Smooth muscle cell (in vitro differentiated cells): Measurements from ENCODE around the gene GEN1. TPM values are rescaled to one million over a fixed set of nuclear protein-coding genes. Genes with fewer than 3 reads are reported as not detected.

Experiments used
- DNase-seq: peaks from one replicate; lab custom pipeline; 2025; ENCODE audit not compliant: unreplicated experiment; lab: John Stamatoyannopoulos, UW
- H2AFZ ChIP-seq: fragments of 200-600 bp; sonication (generic); 2 replicates; pipeline ENCODE4 v1.6.0; 2016; ENCODE audit warnings: antibody characterized with exemption, low read depth, mild to moderate bottlenecking
- H3F3A ChIP-seq: fragments of 200-600 bp; sonication (generic); 2 replicates; pipeline ENCODE4 v1.6.0; 2017; ENCODE audit warnings: antibody characterized with exemption, low read depth
- H3K27ac ChIP-seq: fragments of 200-600 bp; sonication (generic); 2 replicates; pipeline ENCODE4 v1.5.1; 2016; ENCODE audit warnings: low read depth, mild to moderate bottlenecking
- H3K27me3 ChIP-seq: fragments of 200-600 bp; sonication (generic); 2 replicates; pipeline ENCODE4 v1.6.1; 2016; ENCODE audit warnings: low read depth, mild to moderate bottlenecking
- H3K36me3 ChIP-seq: fragments of 200-600 bp; sonication (generic); 2 replicates; pipeline ENCODE4 v1.5.1; 2016; ENCODE audit warnings: low read depth
- H3K4me1 ChIP-seq: fragments of 200-600 bp; sonication (generic); 2 replicates; pipeline ENCODE4 v1.5.1; 2016; ENCODE audit warnings: low read depth
- H3K4me2 ChIP-seq: fragments of 200-600 bp; sonication (generic); 2 replicates; pipeline ENCODE4 v1.6.0; 2016; ENCODE audit warnings: mild to moderate bottlenecking
- H3K4me3 ChIP-seq: fragments of 200-600 bp; sonication (generic); 2 replicates; pipeline ENCODE4 v1.5.1; 2016; ENCODE audit warnings: mild to moderate bottlenecking
- H3K79me2 ChIP-seq: fragments of 200-600 bp; sonication (generic); 2 replicates; pipeline ENCODE4 v1.6.0; 2016; ENCODE audit warnings: low read depth, mild to moderate bottlenecking
- H3K9ac ChIP-seq: fragments of 200-600 bp; sonication (generic); 2 replicates; pipeline ENCODE4 v1.6.0; 2016; ENCODE audit warnings: low read depth
- H3K9me3 ChIP-seq: fragments of 200-600 bp; sonication (generic); replicated peaks from 2 replicates; pipeline ENCODE4 v1.5.1; 2016; ENCODE audit warnings: low read depth
- H4K20me1 ChIP-seq: fragments of 200-600 bp; sonication (generic); 2 replicates; pipeline ENCODE4 v1.6.0; 2016; ENCODE audit warnings: low read depth
- CTCF ChIP-seq: fragments of 200-600 bp; sonication (generic); IDR thresholded peaks from 2 replicates; pipeline ENCODE4 v1.5.1; 2017; ENCODE audit warnings: borderline replicate concordance, mild to moderate bottlenecking, antibody characterized with exemption; ENCODE audit not compliant: insufficient read depth, poor library complexity, severe bottlenecking
- WGBS: methylation state at CpG from one replicate; pipeline ENCODE4 v1.1.7; 2016; ENCODE audit warnings: low lambda C conversion rate; 5-methylcytosine and 5-hydroxymethylcytosine counted together
- polyA plus RNA-seq: library from polyadenylated mRNA; unstranded; fragments of >200 nt; fragmentation: Nextera tagmentation; extraction: Ambion mirVana; gene quantifications from 2 replicates; pipeline ENCODE4 v1.2.1, GENCODE V29; 2016
- total RNA-seq: library from RNA; depleted of rRNA; stranded (reverse); fragments of >200 nt; gene quantifications from 2 replicates; pipeline ENCODE4 v1.2.3, GENCODE V29; 2014

The GEN1 gene
- total and polyA plus RNA-seq, 2 experiments from 2014 or later = 1.1 to 6.7 TPM

- no peak for TF ChIP-seq CTCF
- H3K4me1 ChIP-seq = peaks cover 13% of the 10 kb centered on the region
- peak overlapping the region; percentile 42 for H3K27ac ChIP-seq
- no peaks in the 10 kb centered on the region for H3K27me3 ChIP-seq
- WGBS = 79% methylated on average over 2 of the region's 2 CpGs
- no peaks in the 10 kb centered on the region for H3K36me3 ChIP-seq
- no peak overlapping the region for H3K9ac ChIP-seq
- no peak overlapping the region for H2AFZ ChIP-seq
- peak overlapping the region; percentile 53 for H3K4me2 ChIP-seq
- no peaks in the 10 kb centered on the region for H3K79me2 ChIP-seq
- no peak for DNase-seq
- H3K9me3 ChIP-seq = no peaks in the 10 kb centered on the region
- peaks cover 18% of the 10 kb centered on the region for H3F3A ChIP-seq
- no peak overlapping the region for H3K4me3 ChIP-seq
- no peaks in the 10 kb centered on the region for H4K20me1 ChIP-seq
Observed at GRCh38 chr2:17791817-17792130, 37.8 kb downstream of the GEN1 start.

GRCh38 chr2:17792515-17792914 lies 38.6 kb downstream of the GEN1 start:
- no peaks in the 10 kb centered on the region for H3K27me3 ChIP-seq

GRCh38 chr2:17793296-17793695 lies 39.4 kb downstream of the GEN1 start:
- H4K20me1 ChIP-seq = no peaks in the 10 kb centered on the region
- no peaks in the 10 kb centered on the region for H3K27me3 ChIP-seq
- no peak overlapping the region for H2AFZ ChIP-seq
- H3K4me2 ChIP-seq = peak overlapping the region; percentile 63
- H3K79me2 ChIP-seq = no peaks in the 10 kb centered on the region
- no peak for DNase-seq
- peaks cover 13% of the 10 kb centered on the region for H3K4me1 ChIP-seq
- no peaks in the 10 kb centered on the region for H3K36me3 ChIP-seq
- WGBS = 78% methylated on average over 4 of the region's 4 CpGs
- no peaks in the 10 kb centered on the region for H3K9me3 ChIP-seq
- H3F3A ChIP-seq = peaks cover 12% of the 10 kb centered on the region
- H3K9ac ChIP-seq = no peak overlapping the region
- no peak overlapping the region for H3K27ac ChIP-seq
- no peak overlapping the region for H3K4me3 ChIP-seq
- TF ChIP-seq CTCF = no peak

More at GRCh38 chr2:17792515-17792914, 38.6 kb downstream of the GEN1 start:
- H3K9me3 ChIP-seq = no peaks in the 10 kb centered on the region
- 29% methylated on average over 1 of the region's 1 CpG for WGBS
- DNase-seq = no peak
- H3F3A ChIP-seq = peaks cover 18% of the 10 kb centered on the region
- H3K4me3 ChIP-seq = no peak overlapping the region
- H4K20me1 ChIP-seq = no peaks in the 10 kb centered on the region
- peaks cover 13% of the 10 kb centered on the region for H3K4me1 ChIP-seq
- H2AFZ ChIP-seq = no peak overlapping the region
- no peaks in the 10 kb centered on the region for H3K36me3 ChIP-seq
- H3K4me2 ChIP-seq = peak overlapping the region; percentile 53
- H3K79me2 ChIP-seq = no peaks in the 10 kb centered on the region
- no peak overlapping the region for H3K27ac ChIP-seq
- no peak overlapping the region for H3K9ac ChIP-seq
- no peak for TF ChIP-seq CTCF

GRCh38 chr2:17793803-17794354 lies 39.9 kb downstream of the GEN1 start:
- no peak for DNase-seq
- no peak overlapping the region for H3K27ac ChIP-seq
- peak overlapping the region; percentile 63 for H3K4me2 ChIP-seq
- no peaks in the 10 kb centered on the region for H3K27me3 ChIP-seq
- H3K9ac ChIP-seq = no peak overlapping the region
- TF ChIP-seq CTCF = no peak
- WGBS = 76% methylated on average over 6 of the region's 6 CpGs
- no peaks in the 10 kb centered on the region for H4K20me1 ChIP-seq
- H3K79me2 ChIP-seq = no peaks in the 10 kb centered on the region
- peaks cover 9% of the 10 kb centered on the region for H3K4me1 ChIP-seq
- H3F3A ChIP-seq = peaks cover 11% of the 10 kb centered on the region
- H3K4me3 ChIP-seq = no peak overlapping the region
- peak overlapping the region; percentile 27 for H2AFZ ChIP-seq
- H3K36me3 ChIP-seq = no peaks in the 10 kb centered on the region
- no peaks in the 10 kb centered on the region for H3K9me3 ChIP-seq
